GM18951 (cell line): Measurements from ENCODE around the gene UGT1A5.
"Not testable (repeated sequence)": the region's sequence is repeated elsewhere in the genome, so short reads cannot be mapped to it uniquely, and the experiment has no call there.

Experiments
- POLR2A ChIP-seq: IDR thresholded peaks from 4 replicates; pipeline ENCODE4 v1.6.1; 2011; ENCODE audit warnings: mild to moderate bottlenecking; ENCODE audit not compliant: insufficient read length, insufficient read depth; ENCODE audit errors: extremely low read depth
- in situ Hi-C: fragments of 300-500 bp; cut with MboI; formaldehyde crosslinking; loops from one replicate; pipeline ENCODE4 v1.12.0; 2022; ENCODE audit warnings: low sequenced_read_pairs, mixed read lengths, inconsistent platforms; ENCODE audit not compliant: unreplicated experiment

UGT1A5 gene

DNA sequence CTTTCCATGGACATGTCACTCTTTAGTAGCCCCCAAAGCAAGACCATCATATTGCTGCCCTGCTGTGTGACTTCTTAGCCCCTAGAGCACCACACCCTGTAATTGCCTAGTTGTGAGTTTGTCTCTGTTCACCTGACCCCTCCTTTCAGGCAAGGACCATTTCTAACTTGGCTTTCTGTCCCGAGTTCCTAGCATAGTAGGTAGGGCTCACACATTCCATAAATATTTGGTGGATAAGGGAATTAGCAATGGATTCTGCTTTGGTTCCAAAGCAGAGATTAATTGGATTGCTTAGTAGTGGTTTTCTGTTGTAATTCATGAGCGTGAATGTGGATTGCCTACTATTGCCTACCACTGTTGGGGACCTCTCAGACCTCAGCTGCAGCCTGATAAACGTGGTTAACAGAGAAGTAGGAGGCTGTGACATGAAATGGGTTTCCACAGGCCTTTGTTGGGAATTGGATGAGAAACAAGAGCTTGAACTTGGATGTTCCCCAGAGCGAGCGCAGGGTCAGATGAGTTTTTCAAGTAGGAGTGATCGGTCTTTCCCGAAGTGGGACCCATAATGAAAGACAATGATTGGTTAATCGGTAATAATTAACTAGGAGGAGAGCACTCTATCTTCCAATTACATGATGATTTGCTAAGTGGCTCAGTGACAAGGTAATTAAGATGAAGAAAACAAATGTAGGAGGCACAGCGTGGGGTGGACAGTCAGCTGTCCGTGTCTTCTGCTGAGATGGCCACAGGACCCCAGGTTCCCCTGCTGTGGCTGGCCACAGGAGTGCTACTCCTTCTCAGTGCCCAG lies 34.0 kb downstream of the UGT1A5 start:
- TF ChIP-seq POLR2A: no peak
- in situ Hi-C loops: no loop called here

DNA sequence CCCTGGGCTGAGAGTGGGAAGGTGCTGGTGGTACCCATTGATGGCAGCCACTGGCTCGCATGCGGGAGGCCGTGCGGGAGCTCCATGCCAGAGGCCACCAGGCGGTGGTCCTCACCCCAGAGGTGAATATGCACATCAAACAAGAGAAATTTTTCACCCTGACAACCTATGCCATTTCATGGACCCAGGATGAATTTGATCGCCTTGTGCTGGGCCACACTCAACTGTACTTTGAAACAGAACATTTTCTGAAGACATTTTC lies 34.5 kb downstream of the UGT1A5 start:
- in situ Hi-C loops: no loop called here
- no peak for TF ChIP-seq POLR2A

GRCh38 chr2:233750689-233751088 lies 38.0 kb downstream of the UGT1A5 start:
- in situ Hi-C loops: not testable (repeated sequence)

DNA sequence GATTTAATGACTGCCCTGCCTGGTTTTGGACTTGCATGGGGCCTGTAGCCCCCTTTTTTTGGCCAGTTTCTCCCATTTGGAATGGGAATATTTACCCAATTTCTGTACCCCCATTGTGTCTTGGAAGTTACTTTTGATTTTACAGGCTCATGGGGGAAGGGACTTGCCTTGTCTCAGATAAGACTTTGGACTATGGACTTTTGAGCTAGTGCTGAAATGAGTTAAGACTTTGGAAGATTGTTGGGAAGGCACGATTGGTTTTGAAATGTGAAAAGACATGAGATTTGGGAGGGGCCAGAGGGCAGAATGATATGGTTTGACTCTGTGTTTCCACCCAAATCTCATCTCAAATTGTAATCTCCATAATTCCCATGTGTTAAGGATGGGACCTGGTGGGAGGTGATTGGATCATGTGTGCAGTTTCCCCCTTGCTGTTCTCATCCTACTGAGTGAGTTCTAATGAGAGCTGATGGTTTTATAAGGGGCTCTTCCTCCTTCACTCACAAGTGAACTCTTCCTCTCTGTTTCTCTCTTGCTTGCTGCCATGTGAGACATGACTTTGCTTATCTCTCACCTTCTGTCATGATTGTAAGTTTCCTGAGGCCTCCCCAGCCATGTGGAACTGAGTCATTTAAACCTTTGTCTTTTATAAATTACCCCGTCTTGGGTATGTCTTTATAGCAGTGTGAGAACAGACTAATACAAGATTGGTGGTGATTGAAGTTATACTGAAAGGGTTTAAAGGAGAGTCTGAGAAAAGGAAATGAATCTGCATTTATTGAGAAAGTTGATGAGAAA lies 38.7 kb downstream of the UGT1A5 start:
- in situ Hi-C loops: not testable (repeated sequence)

DNA sequence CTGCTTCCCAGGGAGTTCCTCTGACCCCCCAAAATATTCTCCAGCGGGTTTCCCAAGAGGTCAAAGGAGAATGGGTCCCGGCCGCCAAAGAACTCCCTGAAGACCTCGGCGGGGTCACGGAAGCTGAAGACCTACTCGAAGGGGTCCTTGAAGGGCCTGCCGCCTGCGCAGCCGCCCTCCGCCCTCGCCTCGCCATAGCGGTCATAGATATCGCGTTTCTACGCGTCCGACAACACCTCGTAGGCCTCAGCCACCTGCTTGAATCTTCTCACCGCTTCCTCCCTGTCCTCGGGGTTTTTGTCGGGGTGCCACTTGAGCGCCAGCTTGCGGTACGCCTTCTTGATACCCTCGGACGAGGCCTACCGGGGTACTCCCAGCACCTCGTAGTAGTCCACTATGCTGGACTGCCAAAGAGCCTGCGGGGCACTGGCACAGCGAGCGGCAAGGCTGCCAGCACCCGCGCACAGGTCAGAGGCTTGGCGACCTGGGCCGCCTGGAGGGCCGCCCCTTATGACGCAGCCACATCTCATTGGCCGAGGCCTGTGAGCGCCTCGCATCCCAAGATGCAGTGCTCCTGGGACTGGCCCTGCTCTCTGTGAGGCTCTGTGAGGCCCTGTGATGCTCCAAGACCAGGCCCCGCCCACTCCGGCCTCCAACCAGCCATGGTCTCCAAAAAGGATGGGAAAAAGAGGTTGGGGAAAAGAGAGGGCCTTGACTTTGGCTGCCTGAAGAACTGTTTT lies 42.3 kb downstream of the UGT1A5 start:
- TF ChIP-seq POLR2A: no peak
- in situ Hi-C loops: no loop called here

- TF ChIP-seq POLR2A: no peak
- in situ Hi-C loops: no loop called here
Measured at GRCh38 chr2:233756429-233757081, 43.8 kb downstream of the UGT1A5 start.

- no peak for TF ChIP-seq POLR2A
- in situ Hi-C loops: no loop called here
Measured at GRCh38 chr2:233758141-233758540, 45.4 kb downstream of the UGT1A5 start.

DNA sequence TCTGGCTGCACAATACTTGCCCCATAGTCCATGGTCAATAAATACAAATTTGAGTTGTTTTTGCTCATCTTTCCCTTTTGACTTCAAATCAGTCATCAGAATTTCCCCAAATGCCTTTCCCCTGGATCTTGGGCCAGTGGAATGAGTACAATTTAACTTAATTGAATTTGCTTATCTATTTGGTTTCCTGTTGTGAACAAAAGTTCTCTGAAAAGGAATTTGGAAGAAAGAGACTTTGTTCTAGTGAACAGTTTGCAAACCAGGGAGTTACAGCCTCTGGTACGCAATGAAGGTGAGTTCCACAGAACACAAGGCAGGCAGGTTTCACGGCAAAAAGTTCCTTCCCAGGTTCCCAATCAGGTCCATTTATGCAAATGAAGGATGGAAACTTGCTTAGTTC lies 46.1 kb downstream of the UGT1A5 start:
- no peak for TF ChIP-seq POLR2A
- in situ Hi-C loops: no loop called here

DNA sequence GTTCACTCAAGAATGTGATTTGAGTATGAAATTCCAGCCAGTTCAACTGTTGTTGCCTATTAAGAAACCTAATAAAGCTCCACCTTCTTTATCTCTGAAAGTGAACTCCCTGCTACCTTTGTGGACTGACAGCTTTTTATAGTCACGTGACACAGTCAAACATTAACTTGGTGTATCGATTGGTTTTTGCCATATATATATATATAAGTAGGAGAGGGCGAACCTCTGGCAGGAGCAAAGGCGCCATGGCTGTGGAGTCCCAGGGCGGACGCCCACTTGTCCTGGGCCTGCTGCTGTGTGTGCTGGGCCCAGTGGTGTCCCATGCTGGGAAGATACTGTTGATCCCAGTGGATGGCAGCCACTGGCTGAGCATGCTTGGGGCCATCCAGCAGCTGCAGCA lies 47.3 kb downstream of the UGT1A5 start, which contains the start of gene UGT1A1:
Gene UGT1A1, plus strand, starts transcription at position 228 of the 400 bp plus-strand sequence. Its CDS starts 18 bp downstream, at position 246.
- no peak for TF ChIP-seq POLR2A
- in situ Hi-C loops: no loop called here

DNA sequence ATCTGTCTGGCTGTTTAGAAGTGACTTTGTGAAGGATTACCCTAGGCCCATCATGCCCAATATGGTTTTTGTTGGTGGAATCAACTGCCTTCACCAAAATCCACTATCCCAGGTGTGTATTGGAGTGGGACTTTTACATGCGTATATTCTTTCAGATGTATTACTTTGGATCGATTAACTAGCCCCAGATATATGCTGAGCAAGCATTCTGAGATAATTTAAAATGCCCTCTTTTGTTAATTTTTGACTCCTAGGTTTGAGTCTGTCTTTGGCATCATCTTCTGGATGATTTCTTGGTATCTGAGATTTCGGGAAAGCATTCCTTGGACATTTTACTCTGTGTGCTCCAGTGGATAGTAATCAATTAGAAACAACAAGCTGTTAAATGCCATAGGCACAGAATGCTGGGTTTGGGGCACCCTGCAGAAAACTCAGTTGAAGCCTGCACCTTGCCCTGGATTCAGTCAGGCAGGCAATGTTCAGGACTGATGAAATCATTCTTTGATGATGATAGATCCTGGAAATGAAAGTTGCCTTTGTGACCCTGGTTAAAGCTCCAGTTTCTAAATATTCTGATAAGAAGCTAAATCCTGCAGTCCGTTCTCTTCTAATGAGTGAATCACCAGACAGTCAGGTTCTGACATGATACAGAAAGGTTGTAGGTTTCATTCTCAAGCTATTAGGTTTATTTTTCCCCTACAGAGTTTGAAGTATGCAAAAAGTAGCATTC lies 48.5 kb downstream of the UGT1A5 start:
- no peak for TF ChIP-seq POLR2A
- in situ Hi-C loops: no loop called here

GRCh38 chr2:233764264-233764663 lies 51.6 kb downstream of the UGT1A5 start:
- TF ChIP-seq POLR2A: no peak
- in situ Hi-C loops: no loop called here

DNA sequence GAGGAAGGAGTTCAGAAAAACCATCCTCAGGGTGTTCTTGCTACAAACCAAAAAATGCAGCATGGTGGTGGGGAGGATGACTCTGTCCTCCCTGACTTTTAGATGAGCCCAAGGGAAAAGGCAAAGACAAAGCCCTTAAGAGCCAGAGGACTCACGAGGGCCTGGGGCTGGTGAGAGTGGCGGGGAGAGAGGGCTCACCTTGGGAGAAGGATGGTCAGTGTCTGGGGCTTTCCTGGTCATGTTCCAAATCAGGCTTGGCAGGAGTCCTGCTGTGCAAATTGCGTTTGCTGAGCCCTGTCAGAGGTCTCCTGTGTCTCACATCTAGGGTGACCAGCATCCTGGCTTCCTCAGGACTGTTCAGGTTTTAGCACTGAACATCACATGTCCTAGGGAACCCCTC lies 52.1 kb downstream of the UGT1A5 start:
- in situ Hi-C loops: no loop called here
- TF ChIP-seq POLR2A: no peak

DNA sequence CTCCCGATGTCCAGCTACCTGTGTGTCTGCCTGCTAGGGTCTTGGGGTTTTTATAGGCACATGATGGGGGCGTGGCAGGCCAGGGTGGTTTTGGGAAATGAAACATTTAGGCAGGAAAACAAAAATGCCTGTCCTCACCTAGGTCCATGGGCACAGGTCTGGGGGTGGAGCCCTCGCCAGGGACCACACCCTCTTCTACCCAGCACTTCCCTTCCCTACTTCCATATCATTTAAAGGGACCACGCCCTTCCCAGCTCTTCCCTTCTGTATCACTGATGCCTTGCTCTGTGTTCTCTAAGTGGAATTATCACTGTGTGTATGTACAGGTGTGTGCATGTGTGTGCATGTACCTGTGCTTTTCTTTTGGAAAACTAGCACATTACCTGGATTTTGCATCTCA lies 53.7 kb downstream of the UGT1A5 start:
- in situ Hi-C loops: no loop called here
- no peak for TF ChIP-seq POLR2A
